Islet of Langerhans (tissue), 1 donor: ENCODE data around the gene REXO5.
"Not testable (repeated sequence)": the region's sequence is repeated elsewhere in the genome, so short reads cannot be mapped to it uniquely, and the experiment has no call there.

ENCODE experiments used
- FAIRE-seq: peaks from one replicate; lab custom pipeline; 2011; peaks lifted over from hg19 to GRCh38; lab: Jason Lieb, UNC

Gene REXO5, protein sequence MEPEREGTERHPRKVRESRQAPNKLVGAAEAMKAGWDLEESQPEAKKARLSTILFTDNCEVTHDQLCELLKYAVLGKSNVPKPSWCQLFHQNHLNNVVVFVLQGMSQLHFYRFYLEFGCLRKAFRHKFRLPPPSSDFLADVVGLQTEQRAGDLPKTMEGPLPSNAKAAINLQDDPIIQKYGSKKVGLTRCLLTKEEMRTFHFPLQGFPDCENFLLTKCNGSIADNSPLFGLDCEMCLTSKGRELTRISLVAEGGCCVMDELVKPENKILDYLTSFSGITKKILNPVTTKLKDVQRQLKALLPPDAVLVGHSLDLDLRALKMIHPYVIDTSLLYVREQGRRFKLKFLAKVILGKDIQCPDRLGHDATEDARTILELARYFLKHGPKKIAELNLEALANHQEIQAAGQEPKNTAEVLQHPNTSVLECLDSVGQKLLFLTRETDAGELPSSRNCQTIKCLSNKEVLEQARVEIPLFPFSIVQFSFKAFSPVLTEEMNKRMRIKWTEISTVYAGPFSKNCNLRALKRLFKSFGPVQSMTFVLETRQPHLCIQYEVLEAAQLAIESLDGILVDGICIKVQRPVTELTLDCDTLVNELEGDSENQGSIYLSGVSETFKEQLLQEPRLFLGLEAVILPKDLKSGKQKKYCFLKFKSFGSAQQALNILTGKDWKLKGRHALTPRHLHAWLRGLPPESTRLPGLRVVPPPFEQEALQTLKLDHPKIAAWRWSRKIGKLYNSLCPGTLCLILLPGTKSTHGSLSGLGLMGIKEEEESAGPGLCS

GRCh38 chr16:20806168-20807050 is at the start of gene REXO5, which contains the start of gene ERI2:
TSS of gene REXO5 (plus strand) at chr16:20806527. CDS start at chr16:20806954, 427 bp downstream.
TSS of gene ERI2 (minus strand) at chr16:20806472. CDS start at chr16:20806430, 42 bp downstream.
- no peak for FAIRE-seq

DNA sequence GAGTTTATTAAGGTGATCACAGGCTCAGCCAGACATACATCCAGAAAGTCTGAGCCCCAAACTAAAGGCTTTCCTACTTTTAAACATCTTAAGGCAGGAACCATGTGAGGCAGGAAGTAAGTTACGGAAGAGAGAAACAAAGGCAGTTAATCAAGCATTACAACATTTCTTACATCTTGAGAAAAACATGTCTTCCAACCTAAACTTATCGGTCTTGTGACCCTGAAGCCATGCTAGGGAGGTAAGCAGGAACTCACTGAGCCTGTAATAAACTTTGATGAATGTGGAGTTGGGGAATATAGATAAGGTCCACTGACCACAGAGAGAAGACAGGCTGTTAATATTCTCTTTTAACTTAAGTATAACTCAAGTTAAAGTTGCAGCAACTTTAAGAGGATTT is 46.0 kb upstream of the REXO5 start:
- FAIRE-seq = no peak

- no peak for FAIRE-seq
These were observed 45.2 kb upstream of the REXO5 start for GRCh38 chr16:20761175-20761574.

DNA sequence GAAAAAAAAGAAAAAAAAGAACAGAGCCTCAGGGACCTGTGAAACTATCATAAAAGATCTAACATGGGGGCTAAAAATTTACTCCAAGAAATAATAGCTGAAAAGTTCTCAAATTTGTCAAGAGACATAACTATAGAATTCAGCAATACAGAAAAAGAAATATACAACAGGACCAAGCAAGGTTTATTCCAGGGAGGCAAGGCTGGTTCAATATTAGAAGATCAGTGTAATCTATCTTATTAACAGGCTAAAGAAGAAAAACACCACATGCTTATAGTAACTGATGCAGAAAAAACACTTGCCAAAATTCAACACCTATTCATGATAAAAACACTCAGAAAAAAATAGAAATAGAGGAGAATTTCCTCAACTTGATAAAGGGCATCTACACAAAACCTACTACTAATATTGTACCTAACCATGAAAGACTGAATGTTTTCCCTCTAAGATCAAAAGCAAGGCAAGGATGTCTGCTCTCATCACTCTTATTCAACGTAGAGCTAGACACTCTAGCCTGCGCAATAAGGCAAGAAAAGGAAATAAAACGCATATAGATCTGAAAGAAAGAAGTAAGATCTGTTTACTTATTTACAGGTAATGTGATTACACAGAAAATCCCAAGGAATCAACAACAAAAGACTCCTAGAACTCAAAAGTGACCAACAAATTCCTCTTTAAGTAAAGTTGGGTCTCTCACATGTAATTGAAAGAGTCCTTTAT is 43.8 kb upstream of the REXO5 start:
- no peak for FAIRE-seq

- peak; percentile 94 for FAIRE-seq
These were observed 42.7 kb upstream of the REXO5 start, which contains the start of gene ACSM3 for GRCh38 chr16:20763461-20764232. TSS of gene ACSM3 (plus strand) at chr16:20764014. CDS start at chr16:20770035, 6,021 bp downstream.

DNA sequence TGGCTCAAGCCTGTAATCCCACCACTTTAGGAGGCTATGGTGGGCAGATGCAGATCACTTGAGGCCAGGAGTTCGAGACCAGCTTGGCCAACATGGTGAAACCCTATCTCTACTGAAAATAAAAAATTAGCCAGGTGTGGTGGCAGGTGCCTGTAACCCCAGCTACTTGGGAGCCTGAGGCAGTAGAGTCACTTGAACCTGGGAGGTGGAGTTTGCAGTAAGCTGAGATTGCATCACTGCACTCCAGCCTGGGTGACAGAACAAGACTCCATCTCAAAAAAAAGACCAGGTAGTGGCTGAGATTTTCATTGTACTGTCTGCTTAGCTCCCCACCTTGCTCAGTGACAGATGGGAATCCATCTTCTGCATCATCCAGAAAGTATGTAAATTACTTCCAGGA is 41.9 kb upstream of the REXO5 start:
- not testable (repeated sequence) for FAIRE-seq

DNA sequence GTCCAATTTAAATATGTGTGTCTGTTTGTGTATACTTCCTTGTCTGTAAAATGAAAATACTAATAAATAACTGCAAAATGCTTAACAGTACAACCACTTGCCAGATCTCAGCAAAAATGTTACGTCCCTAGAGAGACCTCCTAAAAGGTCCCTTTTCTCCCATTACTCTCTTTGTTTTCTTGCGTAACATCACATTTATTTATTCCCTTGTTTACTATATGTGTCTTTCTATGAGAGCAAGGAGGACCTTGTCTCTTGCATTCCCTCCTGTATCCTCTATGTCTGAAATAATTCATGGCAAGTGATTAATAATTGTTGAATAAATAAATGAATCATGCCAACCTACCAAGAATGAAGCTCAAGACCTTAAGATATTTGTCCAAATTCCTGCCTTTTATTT is 40.6 kb upstream of the REXO5 start:
- no peak for FAIRE-seq

GRCh38 chr16:20766294-20766693 is 40.0 kb upstream of the REXO5 start:
- no peak for FAIRE-seq

DNA sequence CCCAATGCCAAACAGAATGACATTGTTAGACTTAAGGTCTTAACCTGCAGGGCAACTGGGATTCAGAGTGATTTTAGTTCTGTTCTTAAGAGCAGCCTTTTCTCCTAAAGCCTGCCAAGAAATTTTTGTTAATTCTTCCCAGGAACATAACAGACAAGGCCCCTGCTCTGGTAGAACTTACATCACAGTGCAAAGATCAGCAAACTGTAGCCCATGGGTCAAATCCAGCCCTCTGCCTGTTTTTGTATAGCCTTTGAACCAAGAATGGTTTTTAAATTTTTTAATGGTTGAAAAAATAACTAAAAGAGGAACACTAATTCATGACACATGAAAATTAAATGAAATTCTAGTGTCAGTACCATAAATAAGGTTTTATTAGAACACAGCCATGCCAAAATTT is 38.8 kb upstream of the REXO5 start:
- FAIRE-seq = no peak

DNA sequence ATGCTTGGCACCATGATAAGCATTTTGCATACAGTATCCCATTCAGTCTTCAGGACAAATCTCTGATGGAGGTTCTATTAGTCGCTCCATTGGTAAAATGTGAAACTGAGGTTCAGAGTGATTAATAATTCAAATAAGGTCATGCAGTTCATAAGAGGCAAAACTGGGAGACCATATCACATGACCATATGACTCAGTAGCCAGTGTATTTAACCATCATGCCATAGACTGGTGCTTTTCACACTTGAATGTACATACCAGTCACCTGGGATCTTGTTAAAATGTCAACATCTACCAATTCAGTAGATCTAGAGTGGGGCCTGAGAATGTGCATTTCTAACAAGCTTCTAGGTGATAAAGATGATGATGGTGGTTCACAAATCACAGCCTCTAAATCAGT is 38.2 kb upstream of the REXO5 start:
- FAIRE-seq = no peak

DNA sequence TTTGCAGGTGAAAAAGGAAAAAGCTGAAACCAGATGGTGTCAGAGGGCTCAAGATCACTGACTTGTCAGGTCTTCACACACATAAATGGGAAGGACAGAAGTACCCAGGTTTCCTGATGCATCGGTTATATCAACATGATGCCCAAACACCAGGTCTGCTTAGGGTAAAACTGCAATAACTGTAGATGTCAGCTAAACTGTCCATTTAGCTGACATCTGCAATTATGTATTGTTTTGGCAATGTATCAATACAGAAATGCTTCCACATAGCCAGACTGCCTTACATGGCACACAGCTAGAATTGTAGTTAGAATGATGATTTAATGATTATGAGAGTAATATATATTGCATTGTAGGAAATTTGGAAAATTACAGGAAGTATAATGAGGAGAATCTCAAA is 37.5 kb upstream of the REXO5 start:
- no peak for FAIRE-seq

DNA sequence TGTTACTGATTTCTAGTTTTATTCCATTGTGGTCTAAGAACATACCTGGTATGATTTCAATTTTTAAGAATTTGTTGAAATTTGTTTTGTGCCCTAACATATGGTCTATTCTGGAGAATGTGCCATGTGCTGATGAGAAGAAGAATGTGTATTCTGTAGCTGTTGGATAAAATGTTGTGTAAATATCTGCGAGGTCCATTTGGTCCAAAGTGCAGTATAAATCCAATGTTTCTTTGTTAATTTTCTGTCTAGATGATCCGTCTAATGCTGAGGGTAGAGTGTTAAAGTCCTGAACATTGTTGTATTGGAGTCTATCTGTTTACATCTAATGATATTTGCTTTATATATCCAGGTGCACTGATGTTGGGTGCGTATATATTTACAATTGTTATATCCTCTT is 32.6 kb upstream of the REXO5 start:
- no peak for FAIRE-seq

DNA sequence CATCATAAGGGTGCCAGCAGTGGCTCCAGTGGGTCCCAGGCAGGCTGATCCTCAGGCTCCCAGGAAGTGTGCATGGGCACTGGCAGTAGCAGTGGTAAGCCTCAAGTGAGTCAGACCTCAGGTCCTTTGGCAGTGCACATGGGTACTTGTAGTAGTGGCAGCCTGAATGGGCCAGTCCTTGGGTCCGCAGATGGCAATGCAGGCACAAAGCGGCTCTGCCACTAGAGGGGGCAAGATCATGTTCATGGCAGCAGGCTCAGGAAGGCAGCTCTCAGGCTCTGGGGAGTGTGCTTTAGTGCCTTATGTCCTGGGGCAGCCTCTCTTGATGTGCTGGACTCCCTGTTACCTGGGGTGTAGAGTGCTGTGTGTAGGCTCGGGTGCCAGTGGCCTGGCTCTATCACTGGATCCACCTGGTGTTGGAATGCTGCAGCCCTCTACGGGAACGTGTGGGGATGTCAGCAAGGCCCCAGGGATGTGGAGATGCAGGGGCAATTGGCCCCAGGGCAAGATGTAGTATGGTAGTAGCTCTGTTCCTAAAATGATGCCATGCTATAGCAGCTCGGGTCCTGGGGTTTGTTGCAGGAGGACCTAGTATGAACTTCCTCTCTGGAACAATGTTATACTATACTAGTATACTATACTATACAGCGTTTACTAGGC is 31.5 kb upstream of the REXO5 start:
- no peak for FAIRE-seq

- FAIRE-seq = peak; percentile 5
These were observed 24.6 kb upstream of the REXO5 start for GRCh38 chr16:20781697-20782096.

GRCh38 chr16:20782470-20782869 is 23.9 kb upstream of the REXO5 start:
- FAIRE-seq = no peak

- FAIRE-seq = no peak
These were observed 22.1 kb upstream of the REXO5 start for GRCh38 chr16:20784204-20784603.

DNA sequence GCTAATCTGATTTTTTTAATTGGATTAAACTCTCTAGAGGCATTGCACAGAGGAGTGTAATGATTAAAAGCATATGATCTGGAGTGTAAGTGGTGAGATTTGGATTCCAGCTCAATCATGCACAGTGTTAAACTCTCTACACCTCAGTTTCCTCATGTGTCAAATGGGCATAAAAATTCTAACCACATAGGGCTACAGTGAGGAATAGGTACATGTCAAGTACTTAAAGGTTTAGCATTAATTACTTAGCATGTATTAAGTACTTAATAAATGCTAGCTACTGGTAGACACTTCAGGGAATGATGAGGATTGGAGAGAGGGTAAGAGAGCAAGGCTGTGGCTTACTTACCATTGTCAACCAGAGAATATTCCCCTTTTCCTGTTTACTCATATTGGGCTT is 17.2 kb upstream of the REXO5 start:
- no peak for FAIRE-seq

GRCh38 chr16:20791923-20792612 is 14.3 kb upstream of the REXO5 start:
- no peak for FAIRE-seq

- FAIRE-seq = no peak
These were observed 8.0 kb upstream of the REXO5 start for GRCh38 chr16:20798364-20798763.

DNA sequence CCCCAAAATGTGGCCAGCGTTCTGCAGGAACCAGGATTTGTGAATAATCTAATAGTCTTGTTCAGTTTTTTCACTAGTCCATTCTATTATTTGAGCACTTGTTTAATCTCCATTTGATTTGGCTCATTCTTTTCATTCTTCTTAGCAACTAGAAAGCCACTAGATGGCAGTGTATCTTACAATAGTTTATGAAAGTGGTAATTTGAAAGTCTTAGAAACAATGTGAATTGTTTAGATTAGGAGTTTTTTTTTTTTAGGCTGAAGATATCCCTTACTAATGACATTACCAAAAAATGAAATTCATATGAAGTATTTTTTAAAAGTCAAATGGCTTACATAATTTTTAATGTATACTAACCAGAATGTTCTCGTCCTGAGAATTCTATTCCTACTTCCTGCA is 6.7 kb upstream of the REXO5 start:
- FAIRE-seq = peak; percentile 62
